Middle frontal gyrus (tissue), 1 donor: ENCODE data around the gene GGCX.
A peak's percentile ranks its signal among the peaks of the same experiment; 100 is the strongest.

ENCODE experiments used
- DNase-seq: peaks from one replicate; pipeline ENCODE4 v3.0.0-alpha.2; 2015; ENCODE audit warnings: low spot score; ENCODE audit errors: extremely low spot score

The GGCX gene

GRCh38 chr2:85541753-85542457, 19.4 kb downstream of the GGCX start:
- DNase-seq = no peak

- no peak for DNase-seq
Observed at GRCh38 chr2:85541262-85541661, 20.0 kb downstream of the GGCX start.

GRCh38 chr2:85540133-85540648, 21.1 kb downstream of the GGCX start:
- no peak for DNase-seq

GRCh38 chr2:85539361-85540132, 21.7 kb downstream of the GGCX start:
- no peak for DNase-seq

- peak; percentile 75 for DNase-seq
Observed at GRCh38 chr2:85538507-85539360, 22.6 kb downstream of the GGCX start, which contains the start of gene MAT2A. TSS of gene MAT2A (plus strand) at chr2:85539168. CDS start at chr2:85539288, 120 bp downstream.

DNA sequence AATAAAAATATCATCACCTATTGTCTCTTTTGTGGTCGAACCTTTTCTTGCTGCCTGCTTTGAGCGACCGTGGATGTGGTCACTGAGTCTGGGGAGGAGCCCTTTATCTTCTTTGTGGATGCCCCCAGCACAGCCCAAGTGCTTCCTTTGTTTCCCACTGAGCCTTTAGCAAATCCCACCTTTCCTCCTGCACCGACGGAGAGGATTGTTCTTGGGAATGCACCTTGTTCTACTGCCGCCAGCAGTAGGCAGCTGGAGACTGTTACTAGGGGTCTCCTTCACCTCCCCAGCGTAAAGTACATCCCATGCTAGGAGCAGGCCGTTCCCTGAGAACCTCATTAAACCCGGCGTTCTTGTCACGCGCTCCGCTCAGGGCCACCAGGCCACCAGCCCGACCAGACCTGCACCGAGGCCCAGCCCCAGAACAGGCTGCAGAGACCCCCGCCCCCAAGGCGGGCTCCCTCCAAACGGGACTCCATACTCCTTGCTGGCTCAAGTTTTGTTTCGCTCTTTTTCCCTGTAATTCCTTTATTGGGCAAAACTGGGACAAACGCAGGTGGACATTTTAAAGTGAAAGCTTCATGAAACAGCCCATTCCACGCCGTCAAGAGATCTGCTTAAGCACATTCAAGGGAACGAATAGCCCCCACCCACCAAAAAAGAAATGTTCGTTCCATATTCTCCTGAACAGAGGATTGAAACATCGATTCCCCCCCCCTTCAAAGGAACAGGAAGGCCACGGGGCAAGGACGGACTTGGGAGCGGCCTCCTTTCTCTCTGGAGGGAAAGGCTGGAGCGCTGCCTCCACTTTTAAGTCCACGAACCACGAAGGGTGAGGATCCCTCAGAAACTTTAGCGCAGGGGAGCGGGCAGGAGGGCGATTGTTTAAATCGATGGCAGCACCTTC, 23.4 kb downstream of the GGCX start:
- DNase-seq = no peak

GRCh38 chr2:85536479-85536878, 24.8 kb downstream of the GGCX start:
- no peak for DNase-seq

- no peak for DNase-seq
Observed at GRCh38 chr2:85534881-85535280, 26.4 kb downstream of the GGCX start.

DNA sequence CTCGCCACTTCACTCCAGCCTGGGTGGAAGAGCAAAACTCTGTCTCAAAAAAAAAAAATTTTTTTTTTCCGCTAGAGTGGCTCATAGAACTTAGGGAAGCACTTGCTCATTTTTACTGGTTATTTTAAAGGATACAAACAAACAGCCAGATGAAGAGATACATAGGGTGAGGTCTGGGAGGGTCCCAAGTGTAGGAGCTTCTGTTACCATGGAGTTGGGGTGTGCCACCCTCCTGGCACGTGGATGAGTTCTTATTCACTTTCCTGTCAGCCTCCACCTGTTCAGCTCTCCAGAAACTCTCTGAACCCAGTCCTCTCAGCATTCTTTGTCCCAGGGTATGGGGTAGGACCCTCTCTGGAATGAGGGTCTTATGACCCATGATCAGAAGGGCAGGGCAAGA, 27.2 kb downstream of the GGCX start:
- DNase-seq = no peak

DNA sequence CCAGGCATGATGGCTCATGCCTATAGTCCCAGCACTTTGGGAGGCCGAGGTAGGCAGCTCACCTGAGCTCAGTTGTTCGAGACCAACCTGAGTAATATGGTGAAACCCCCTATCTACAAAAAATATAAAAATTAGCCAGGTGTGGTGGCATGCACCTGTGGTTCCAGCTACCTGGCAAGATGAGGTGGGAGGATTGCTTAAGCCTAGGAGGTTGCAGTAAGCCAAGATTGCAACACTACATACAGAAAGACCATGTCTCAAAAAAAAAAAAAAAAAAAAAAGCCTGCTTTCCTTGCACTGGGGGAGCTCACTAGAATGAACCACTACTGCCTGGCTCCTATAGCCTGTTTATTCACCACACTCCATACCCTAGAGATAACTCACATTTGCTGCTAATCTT, 29.7 kb downstream of the GGCX start:
- no peak for DNase-seq

DNA sequence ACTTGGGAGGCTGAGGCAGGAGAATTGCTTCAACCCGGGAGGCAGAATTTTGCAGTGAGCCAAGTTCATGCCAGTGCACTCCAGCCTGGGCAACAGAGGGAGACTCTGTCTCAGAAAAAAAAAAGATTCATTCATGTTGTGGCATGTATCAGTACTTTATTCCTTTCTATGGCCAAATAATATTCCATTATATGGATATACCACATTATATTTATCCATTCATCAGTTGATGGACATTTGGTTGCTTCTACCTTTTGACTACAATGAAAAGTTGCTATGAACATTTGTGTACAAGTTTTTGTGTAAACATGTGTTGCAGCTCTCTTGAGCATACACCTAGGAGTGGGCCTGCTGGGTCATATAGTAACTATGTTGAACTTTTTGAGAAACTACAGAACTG, 31.5 kb downstream of the GGCX start:
- no peak for DNase-seq

- DNase-seq = no peak
Observed at GRCh38 chr2:85528355-85528754, 32.9 kb downstream of the GGCX start.

DNA sequence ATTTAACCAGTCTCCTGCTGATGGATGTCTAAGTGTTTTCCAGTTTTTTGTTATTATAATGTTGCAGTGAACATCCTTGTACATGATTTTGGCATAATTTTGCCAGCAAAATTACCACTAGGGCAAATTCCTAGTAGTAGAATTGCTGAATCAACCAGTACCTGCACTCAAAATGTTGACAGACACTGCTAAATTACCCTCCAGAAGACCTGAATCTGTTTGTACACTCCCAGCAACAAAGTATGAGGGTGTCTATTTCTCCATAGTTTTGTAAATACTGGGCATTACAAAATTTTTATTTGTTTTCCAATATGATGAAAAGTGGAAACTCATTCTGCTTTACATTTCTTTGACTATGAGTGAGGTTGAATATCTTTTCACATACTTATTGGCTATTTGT, 33.5 kb downstream of the GGCX start:
- no peak for DNase-seq

DNA sequence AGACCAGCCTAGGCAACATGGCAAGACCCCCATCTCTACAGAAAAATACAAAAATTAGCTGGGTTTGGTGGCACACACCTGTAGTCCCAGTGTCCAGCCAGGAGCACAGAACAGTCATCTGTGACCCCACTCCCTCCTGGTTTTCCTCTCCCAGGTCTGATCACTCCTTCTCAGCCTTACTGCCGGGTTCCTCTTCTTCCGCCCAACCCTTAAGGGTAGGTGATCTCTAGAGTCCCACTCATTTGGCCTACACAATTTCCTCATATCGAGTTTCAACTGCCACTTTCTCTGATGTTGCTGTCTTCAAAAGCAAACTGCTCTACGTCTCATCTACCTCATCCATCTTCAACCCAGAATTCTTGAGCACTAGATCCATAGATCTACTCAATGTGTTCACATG, 35.7 kb downstream of the GGCX start:
- no peak for DNase-seq

- no peak for DNase-seq
Observed at GRCh38 chr2:85525029-85525428, 36.3 kb downstream of the GGCX start.

DNA sequence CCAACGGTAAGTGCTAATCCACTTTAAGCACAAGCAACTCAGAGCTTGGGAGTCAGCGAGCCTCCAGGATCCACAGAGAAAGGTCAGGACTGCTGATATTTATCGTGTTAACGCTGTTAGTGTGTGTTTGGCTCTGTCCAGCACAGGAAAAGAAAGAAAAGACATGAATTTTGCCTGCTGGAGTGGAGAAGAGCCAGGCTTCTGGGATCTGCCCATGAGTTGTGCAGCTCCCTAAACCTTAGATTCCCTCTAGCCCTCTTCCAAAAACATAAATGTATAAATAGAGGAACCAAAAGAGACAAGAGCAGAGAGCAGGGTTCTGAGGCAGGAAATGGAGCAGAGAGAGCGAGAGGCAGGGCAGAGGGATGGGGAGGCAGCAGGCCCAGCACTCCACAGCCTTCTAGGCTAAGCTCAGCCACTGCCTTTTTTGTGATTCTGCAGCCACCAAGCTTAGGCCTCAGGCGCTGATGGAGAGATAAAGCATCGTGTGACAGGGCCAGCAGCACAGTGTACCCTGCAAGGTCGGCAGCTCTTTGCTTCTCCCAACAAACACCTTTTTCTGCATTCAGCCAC, 36.9 kb downstream of the GGCX start:
- DNase-seq = no peak

DNA sequence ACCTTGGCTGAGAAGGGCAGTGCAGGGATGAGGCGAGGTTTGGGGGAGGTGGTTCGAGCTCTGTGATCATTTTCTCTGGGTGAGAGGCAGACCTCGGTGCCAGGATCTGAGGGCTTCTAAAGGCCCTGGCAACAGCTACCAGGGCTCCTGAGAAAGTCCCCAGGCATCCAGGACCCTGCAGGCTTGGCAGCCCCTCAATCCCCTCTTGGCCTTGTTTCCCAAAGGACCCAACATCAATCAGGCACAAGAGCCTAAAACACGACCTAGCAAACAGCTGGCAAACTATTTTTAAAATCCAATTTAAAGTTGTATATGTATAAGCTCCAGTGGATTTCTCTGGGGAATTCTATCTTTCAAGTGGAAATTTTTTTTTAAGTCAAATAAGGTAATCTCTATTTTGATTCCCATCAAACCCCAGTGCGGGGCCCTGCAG, 37.4 kb downstream of the GGCX start:
- no peak for DNase-seq

GRCh38 chr2:85523062-85523902, 38.0 kb downstream of the GGCX start:
- no peak for DNase-seq

GRCh38 chr2:85522090-85522647, 39.1 kb downstream of the GGCX start:
- no peak for DNase-seq
